ENCODE results near the gene BCL3. TPM values are rescaled to one million over a fixed set of nuclear protein-coding genes. Genes with fewer than 3 reads are reported as not detected.
A peak's percentile ranks its signal among the peaks of the same experiment; 100 is the strongest.

The BCL3 gene
- polyA plus RNA-seq, 1 of the 3 experiments (the other 2 are of a cell fraction): 19.2 TPM

GRCh38 chr19:44782729-44783128 is 34.2 kb downstream of the BCL3 start:
- CTCF ChIA-PET: interaction anchor here (1.0 to 5.3 kb wide), 12 partner anchors 10 to 212 kb away, joined by 3 to 74 read pairs (median 16); partner anchors contain the start of genes BCAM and NECTIN2

GRCh38 chr19:44783545-44783944 is 35.0 kb downstream of the BCL3 start:
- Histone ChIP-seq H3K4me3 (ENCODE audit: low read depth in 2 of 2, low read length in 1 of 2) (no peak overlapping the region), H3K9me3 (no peaks in the 10 kb centered on the region), H3K36me3 (replicated peaks in 1 of 2; ENCODE audit: control insufficient read depth in 1 of 2, insufficient read depth in 2 of 2, low read length in 1 of 2) (no peaks in the 10 kb centered on the region), H3K27ac (ENCODE audit: low read depth in 2 of 2, low read length in 1 of 2) (no peak overlapping the region), H3K27me3 (ENCODE audit: insufficient read depth) (no peaks in the 10 kb centered on the region), H3F3A (replicated peaks; ENCODE audit: insufficient read depth) (peaks cover 3% of the 10 kb centered on the region), H3K4me1 (ENCODE audit: control insufficient read depth in 1 of 2, insufficient read depth in 2 of 2, low read depth in 1 of 2, low read length in 1 of 2) (no peaks in the 10 kb centered on the region), H3K9ac (no peak overlapping the region), H2AFZ (ENCODE audit: low read depth) (no peak overlapping the region), H3K9me2 (no peaks in the 10 kb centered on the region), H3K4me2 (no peak overlapping the region), H3K79me2 (ENCODE audit: insufficient read depth) (no peaks in the 10 kb centered on the region), H4K20me1 (ENCODE audit: insufficient read depth) (no peaks in the 10 kb centered on the region)
- ChIA-PET CTCF (interaction anchor here (0.6 to 5.3 kb wide), 43 partner anchors 9 to 969 kb away, joined by 3 to 74 read pairs (median 5); partner anchors contain the start of genes BCAM, CEACAM16, NECTIN2 and TOMM40), POLR2A (no interaction called here)
- no peak for DNase-seq
- WGBS (ENCODE audit: low lambda C conversion rate): 65% methylated on average over 4 of the region's 4 CpGs
- TF ChIP-seq CTCF (IDR thresholded peaks at IDR 0.05) (no peak), POLR2AphosphoS5 (IDR thresholded peaks at IDR 0.05; ENCODE audit: low read depth, low read length) (no peak), FOXM1 (IDR thresholded peaks at IDR 0.05; ENCODE audit: low read depth) (no peak), JUND (IDR thresholded peaks at IDR 0.05) (no peak), GABPA (IDR thresholded peaks at IDR 0.05; ENCODE audit: low read depth) (no peak), RFX5 (IDR thresholded peaks at IDR 0.05; ENCODE audit: low read length) (no peak), USF1 (IDR thresholded peaks at IDR 0.05; ENCODE audit: borderline replicate concordance, low read depth) (no peak), MEF2A (IDR thresholded peaks at IDR 0.05; ENCODE audit: borderline replicate concordance, low read depth) (no peak), CHD2 (IDR thresholded peaks at IDR 0.05; ENCODE audit: low read length, partially characterized antibody) (no peak), RXRA (IDR thresholded peaks at IDR 0.05; ENCODE audit: borderline replicate concordance, low read depth) (no peak), ZBTB33 (IDR thresholded peaks at IDR 0.05; ENCODE audit: borderline replicate concordance, low read depth) (no peak), USF2 (IDR thresholded peaks at IDR 0.05; ENCODE audit: borderline replicate concordance, low read depth, low read length) (no peak)

More at GRCh38 chr19:44782729-44783128, 34.2 kb downstream of the BCL3 start:
- no peak for DNase-seq
- H3K9ac ChIP-seq: no peak overlapping the region
- POLR2A ChIA-PET: no interaction called here
- no peaks in the 10 kb centered on the region for H3K36me3 ChIP-seq (replicated peaks in 1 of 2; ENCODE audit: control insufficient read depth in 1 of 2, insufficient read depth in 2 of 2, low read length in 1 of 2)
- H3K4me3 ChIP-seq (ENCODE audit: low read depth in 2 of 2, low read length in 1 of 2): no peak overlapping the region
- 62% methylated on average over 5 of the region's 5 CpGs for WGBS (ENCODE audit: low lambda C conversion rate)
- H3K4me2 ChIP-seq: no peak overlapping the region
- H3K27ac ChIP-seq (ENCODE audit: low read depth in 2 of 2, low read length in 1 of 2): no peak overlapping the region
- H3K79me2 ChIP-seq (ENCODE audit: insufficient read depth): no peaks in the 10 kb centered on the region
- H3K9me3 ChIP-seq: no peaks in the 10 kb centered on the region
- no peaks in the 10 kb centered on the region for H3K4me1 ChIP-seq (ENCODE audit: control insufficient read depth in 1 of 2, insufficient read depth in 2 of 2, low read depth in 1 of 2, low read length in 1 of 2)
- H3K27me3 ChIP-seq (ENCODE audit: insufficient read depth): no peaks in the 10 kb centered on the region
- no peaks in the 10 kb centered on the region for H3K9me2 ChIP-seq
- H2AFZ ChIP-seq (ENCODE audit: low read depth): no peak overlapping the region
- peaks cover 3% of the 10 kb centered on the region for H3F3A ChIP-seq (replicated peaks; ENCODE audit: insufficient read depth)
- no peaks in the 10 kb centered on the region for H4K20me1 ChIP-seq (ENCODE audit: insufficient read depth)
- TF ChIP-seq CTCF (IDR thresholded peaks at IDR 0.05) (0 out of 2 replicates have a peak, but pooled peaks have one; percentile 11), SIN3A (IDR thresholded peaks at IDR 0.05; ENCODE audit: borderline replicate concordance, low read depth, low read length) (no peak)

All from SK-N-SH (cell line).